Endodermal cell (in vitro differentiated cells): ENCODE results near the gene FER. TPM values are rescaled to one million over a fixed set of nuclear protein-coding genes. Genes with fewer than 3 reads are reported as not detected.

ENCODE experiments used
- DNase-seq: peaks from one replicate; pipeline ENCODE4 v3.0.0-alpha.2; 2017
- H3K27ac ChIP-seq: 2 replicates; pipeline ENCODE4 v1.5.1; 2013; ENCODE audit warnings: mild to moderate bottlenecking, low read depth, low read length, moderate library complexity
- H3K27me3 ChIP-seq: 2 replicates; pipeline ENCODE4 v1.6.1; 2013; ENCODE audit warnings: mild to moderate bottlenecking, low read length, moderate library complexity; ENCODE audit not compliant: insufficient read depth, control insufficient read depth, poor library complexity, severe bottlenecking
- H3K36me3 ChIP-seq: 2 replicates; pipeline ENCODE4 v1.7.0; 2013; ENCODE audit warnings: mild to moderate bottlenecking, low read length, moderate library complexity; ENCODE audit not compliant: control insufficient read depth, insufficient read depth
- H3K4me1 ChIP-seq: one replicate; pipeline ENCODE4 v1.7.0; 2013; ENCODE audit warnings: low read length; ENCODE audit not compliant: control insufficient read depth, insufficient read depth
- H3K4me3 ChIP-seq: 2 replicates; pipeline ENCODE4 v1.5.1; 2013; ENCODE audit warnings: mild to moderate bottlenecking, low read length, moderate library complexity
- H3K9ac ChIP-seq: 2 replicates; pipeline ENCODE4 v1.6.1; 2013; ENCODE audit warnings: mild to moderate bottlenecking, low read length, moderate library complexity; ENCODE audit not compliant: poor library complexity, severe bottlenecking; ENCODE audit errors: extremely low read depth
- H3K9me3 ChIP-seq: 2 replicates; pipeline ENCODE4 v1.6.1; 2013; ENCODE audit warnings: mild to moderate bottlenecking, low read length, moderate library complexity; ENCODE audit not compliant: control insufficient read depth
- H3K27ac Mint-ChIP-seq: 2 replicates; pipeline ENCODE4 v1.8.0; 2020; ENCODE audit warnings: mixed read lengths
- H3K27me3 Mint-ChIP-seq: 2 replicates; pipeline ENCODE4 v1.8.0; 2021; ENCODE audit warnings: mild to moderate bottlenecking, mixed read lengths; ENCODE audit not compliant: insufficient read depth
- H3K36me3 Mint-ChIP-seq: 2 replicates; pipeline ENCODE4 v1.8.0; 2020; ENCODE audit warnings: low read depth, mixed read lengths
- H3K4me1 Mint-ChIP-seq: 2 replicates; pipeline ENCODE4 v1.8.0; 2020; ENCODE audit warnings: mixed read lengths
- H3K4me3 Mint-ChIP-seq: 2 replicates; pipeline ENCODE4 v1.8.0; 2020; ENCODE audit warnings: mild to moderate bottlenecking, moderate library complexity, mixed read lengths
- H3K9me3 Mint-ChIP-seq: 2 replicates; pipeline ENCODE4 v1.8.0; 2020; ENCODE audit warnings: mild to moderate bottlenecking, mixed read lengths
- CTCF ChIP-seq: fragments of 200-600 bp; sonication (generic); conservative IDR thresholded peaks from 2 replicates; pipeline ENCODE4 v1.5.0; 2021; ENCODE audit warnings: antibody characterized with exemption, mild to moderate bottlenecking
- WGBS, 2 experiments: methylation state at CpG; one replicate each; pipeline versions ENCODE4 v1.1.5 to v1.1.7; 2013; ENCODE audit warnings: missing lambda C conversion rate in 2 of 2, mixed read lengths in 1 of 2; ENCODE audit not compliant: insufficient coverage in 1 of 2, insufficient read length in 1 of 2; 5-methylcytosine and 5-hydroxymethylcytosine counted together
- total RNA-seq, 2 donors: library from RNA; stranded (reverse); fragmentation: NEBNext Ultra II Directional in 1 of 2; extraction: Animal tissue kit (Norgen Biotek cat#: 25700) in 1 of 2; gene quantifications; 2 replicates in 1 of 2; 3 replicates in 1 of 2; pipeline ENCODE4 v1.2.1, GENCODE V29; 2021

FER gene
- total RNA-seq, 2 donors from 2014 or later: 24.5 to 26.8 TPM

- no peaks in the 10 kb centered on the region for H3K27me3 Mint-ChIP-seq
- no peaks in the 10 kb centered on the region for H3K36me3 Mint-ChIP-seq
- H3K27me3 ChIP-seq: no peaks in the 10 kb centered on the region
- H3K4me1 Mint-ChIP-seq: peaks cover 23% of the 10 kb centered on the region
- H3K4me3 Mint-ChIP-seq: no peak overlapping the region
- H3K9ac ChIP-seq: no peak overlapping the region
- peaks cover 14% of the 10 kb centered on the region for H3K9me3 ChIP-seq
- H3K9me3 Mint-ChIP-seq: peaks cover 13% of the 10 kb centered on the region
- DNase-seq: no peak
- H3K4me3 ChIP-seq: no peak overlapping the region
- peaks cover 9% of the 10 kb centered on the region for H3K4me1 ChIP-seq
- no peak overlapping the region for H3K27ac Mint-ChIP-seq
- H3K36me3 ChIP-seq: no peaks in the 10 kb centered on the region
- no peak overlapping the region for H3K27ac ChIP-seq
- no peak for TF ChIP-seq CTCF
Observed at GRCh38 chr5:109242518-109242917, 494.8 kb downstream of the FER start.

- no peaks in the 10 kb centered on the region for H3K36me3 ChIP-seq
- H3K9me3 Mint-ChIP-seq: peaks cover 13% of the 10 kb centered on the region
Observed at GRCh38 chr5:109246395-109246794, 498.7 kb downstream of the FER start.

More at GRCh38 chr5:109246395-109246794, 498.7 kb downstream of the FER start:
- Mint-ChIP-seq H3K27ac (no peak overlapping the region), H3K36me3 (no peaks in the 10 kb centered on the region), H3K4me3 (no peak overlapping the region), H3K4me1 (no peaks in the 10 kb centered on the region), H3K27me3 (no peaks in the 10 kb centered on the region)
- TF ChIP-seq CTCF: no peak
- Histone ChIP-seq H3K27me3 (no peaks in the 10 kb centered on the region), H3K9me3 (peaks cover 14% of the 10 kb centered on the region), H3K4me1 (no peaks in the 10 kb centered on the region), H3K27ac (no peak overlapping the region), H3K4me3 (no peak overlapping the region), H3K9ac (no peak overlapping the region)
- 93 to 100% methylated on average over 2 of the region's 2 CpGs for WGBS, 2 experiments
- no peak for DNase-seq
